ENCODE results near the gene TMEM245.

DNA sequence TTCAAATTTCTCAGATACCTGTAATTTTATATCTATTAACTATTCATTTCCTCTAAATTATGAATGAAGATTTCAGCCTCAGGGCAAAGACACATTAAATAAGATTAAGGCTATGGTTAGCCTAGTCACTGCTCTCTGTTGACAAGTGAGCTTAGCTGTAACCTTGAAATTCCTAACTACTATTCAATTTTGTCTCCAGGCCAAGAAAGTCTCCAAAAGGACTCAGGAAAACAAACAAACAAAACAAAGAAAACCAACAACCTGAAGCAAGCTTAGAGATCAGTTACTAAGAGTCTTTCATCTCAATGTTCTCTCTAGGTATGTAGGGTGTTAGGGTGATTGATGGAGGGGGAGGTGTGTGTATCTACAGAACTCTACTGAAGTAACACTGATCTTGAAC, 96.9 kb downstream of the TMEM245 start:
- no peak for TF ChIP-seq POLR2AphosphoS5 (IDR thresholded peaks at IDR 0.05)
- TF ChIP-seq, protein P1, sequence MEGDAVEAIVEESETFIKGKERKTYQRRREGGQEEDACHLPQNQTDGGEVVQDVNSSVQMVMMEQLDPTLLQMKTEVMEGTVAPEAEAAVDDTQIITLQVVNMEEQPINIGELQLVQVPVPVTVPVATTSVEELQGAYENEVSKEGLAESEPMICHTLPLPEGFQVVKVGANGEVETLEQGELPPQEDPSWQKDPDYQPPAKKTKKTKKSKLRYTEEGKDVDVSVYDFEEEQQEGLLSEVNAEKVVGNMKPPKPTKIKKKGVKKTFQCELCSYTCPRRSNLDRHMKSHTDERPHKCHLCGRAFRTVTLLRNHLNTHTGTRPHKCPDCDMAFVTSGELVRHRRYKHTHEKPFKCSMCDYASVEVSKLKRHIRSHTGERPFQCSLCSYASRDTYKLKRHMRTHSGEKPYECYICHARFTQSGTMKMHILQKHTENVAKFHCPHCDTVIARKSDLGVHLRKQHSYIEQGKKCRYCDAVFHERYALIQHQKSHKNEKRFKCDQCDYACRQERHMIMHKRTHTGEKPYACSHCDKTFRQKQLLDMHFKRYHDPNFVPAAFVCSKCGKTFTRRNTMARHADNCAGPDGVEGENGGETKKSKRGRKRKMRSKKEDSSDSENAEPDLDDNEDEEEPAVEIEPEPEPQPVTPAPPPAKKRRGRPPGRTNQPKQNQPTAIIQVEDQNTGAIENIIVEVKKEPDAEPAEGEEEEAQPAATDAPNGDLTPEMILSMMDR (IDR thresholded peaks at IDR 0.05), result no peak
- TF ChIP-seq POLR2A (IDR thresholded peaks at IDR 0.05; ENCODE audit: low read depth), result no peak
- no peak for TF ChIP-seq EP300 (IDR thresholded peaks at IDR 0.05)

Measured in esophagus muscularis mucosa (tissue), 4 donors.